CMK (cell line): ENCODE results near the gene PCDH9.

Experiments
- DNase-seq: peaks from one replicate; pipeline ENCODE4 v3.0.0-alpha.2; 2010; ENCODE audit warnings: low read depth

The PCDH9 gene

DNA sequence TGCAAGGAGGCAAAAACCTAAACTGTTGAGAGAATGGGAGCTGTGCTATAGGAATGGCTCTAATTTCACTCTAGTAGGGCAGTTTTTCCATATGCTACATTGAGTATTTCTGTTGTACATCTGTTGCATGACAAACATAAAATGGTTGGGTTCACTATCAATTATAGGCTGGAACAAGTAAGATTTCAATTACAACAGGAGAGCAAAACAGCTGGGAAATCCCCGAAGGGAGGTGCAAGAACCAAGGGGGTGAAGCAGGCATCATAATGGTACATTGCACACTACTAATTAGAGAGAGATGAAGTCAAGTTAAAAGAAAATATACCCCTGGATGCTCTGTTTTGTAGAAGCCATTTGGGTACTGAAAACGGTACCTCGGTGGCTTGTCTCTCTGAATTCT lies 389.5 kb downstream of the PCDH9 start:
- DNase-seq, result no peak

DNA sequence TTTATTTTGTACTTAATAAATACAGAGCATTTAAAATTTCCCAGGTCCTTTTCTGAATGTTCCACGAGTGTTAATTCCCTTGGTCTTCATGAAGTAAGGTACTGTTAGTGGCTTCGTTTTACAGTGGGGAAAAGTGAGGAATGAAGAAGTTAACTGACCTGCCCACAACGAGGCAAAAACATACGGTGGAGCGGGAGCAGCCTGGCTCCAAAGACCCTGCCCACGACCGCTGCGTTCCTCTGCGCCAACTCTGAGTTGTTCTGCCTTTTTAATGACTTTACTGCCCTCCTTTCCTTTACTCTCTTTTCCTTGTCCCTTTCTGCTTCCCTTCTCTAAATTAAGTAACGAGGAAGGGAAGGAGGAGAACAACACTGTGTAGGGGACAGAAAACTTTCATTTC lies 392.9 kb downstream of the PCDH9 start:
- DNase-seq, result no peak

DNA sequence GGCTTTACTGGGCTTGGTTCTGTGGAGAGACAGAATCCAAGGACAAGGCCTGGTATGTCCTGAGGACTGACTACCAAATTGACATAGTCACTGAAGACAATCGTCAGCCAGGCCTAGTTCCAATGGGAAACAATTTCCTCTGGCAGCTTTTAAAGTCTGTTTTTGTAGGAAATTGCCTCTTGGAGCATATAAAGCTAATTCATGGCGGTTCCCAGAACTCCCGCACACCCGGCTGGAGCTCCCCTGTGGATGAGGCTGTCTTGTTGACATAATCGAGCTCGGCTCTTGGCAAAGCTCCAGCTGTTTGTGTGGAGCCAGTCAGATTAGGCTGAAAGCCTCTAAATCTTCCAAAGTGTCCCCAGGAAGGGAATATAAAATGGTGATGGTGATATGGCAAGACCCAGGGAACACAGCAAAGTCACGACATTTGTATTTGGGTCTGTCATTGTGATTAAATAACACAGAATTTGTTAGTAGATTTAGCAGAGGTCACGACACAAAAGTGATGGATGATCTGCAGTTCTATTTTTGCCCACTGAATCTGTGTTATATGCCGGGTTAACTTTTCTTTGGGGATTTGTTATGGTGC lies 395.0 kb downstream of the PCDH9 start:
- DNase-seq, result no peak

DNA sequence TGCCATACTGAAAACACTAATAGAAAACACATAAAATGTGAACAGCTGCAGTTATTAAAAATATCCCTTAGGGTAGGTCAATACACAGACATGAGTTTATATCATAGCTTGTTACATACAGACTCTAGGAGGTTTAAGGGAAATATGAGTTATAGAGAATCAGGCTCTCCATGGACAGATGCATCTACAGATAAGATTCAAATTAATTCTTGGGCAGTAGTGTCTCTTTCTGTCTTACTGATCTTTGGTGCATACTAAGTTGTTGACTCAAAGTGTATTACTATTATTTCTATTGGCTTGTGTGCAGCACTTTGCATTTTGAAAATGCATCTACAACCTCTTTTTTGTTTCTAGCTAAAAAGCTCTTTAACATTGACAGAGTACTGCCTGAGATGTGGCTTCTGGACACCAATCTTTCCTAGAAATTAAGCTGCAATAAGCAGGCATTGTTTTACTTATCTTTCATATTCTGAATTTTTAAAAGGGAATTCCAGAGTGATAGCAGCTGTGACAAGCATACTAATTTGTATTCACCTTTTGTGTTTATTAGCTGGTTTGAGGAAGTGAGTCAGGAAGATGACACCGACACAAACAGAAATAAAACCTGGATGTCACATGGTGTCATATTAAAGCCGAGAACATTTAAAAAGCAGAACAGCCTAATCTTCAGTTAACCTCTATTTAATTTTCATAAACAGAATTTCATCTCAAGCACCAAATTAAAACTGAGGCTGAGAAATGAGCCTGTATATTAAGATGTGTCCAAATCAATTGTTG lies 399.0 kb downstream of the PCDH9 start:
- no peak for DNase-seq

DNA sequence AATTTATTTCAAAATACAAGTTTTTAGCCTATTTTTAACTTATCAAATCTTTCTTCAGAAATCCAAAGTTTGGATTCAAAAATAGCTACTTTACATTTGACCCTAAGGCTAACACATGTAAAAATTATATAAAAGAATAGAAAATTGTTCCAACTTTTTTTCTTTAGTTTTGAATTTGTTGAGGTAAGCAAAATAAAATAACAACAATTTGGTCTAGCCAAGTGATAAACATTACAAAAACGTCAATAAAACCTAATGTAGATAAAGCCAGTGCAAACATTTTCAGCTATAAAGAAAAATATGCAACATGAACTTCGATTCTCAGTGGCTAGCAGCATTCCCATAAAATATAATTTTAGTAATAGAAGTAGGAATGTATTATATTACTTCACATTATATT lies 400.3 kb downstream of the PCDH9 start:
- DNase-seq, result no peak

DNA sequence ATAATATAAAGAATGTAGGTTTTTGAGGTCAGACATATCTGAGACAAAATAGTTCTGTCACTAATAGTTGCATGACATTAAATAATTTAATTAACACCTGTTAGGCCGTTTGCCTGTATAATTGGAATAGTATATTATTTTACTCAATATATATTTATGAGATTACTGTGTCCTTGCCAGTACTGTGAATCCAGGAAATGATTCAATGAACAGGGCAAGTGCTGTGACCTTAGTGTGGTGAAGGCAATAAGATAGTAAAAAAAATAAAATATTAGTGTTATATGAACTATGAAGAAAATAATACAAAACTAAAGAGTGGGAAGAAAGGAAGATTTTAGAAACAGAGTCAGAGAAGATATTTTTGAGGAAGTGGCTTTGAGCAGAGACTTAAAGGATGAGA lies 403.7 kb downstream of the PCDH9 start:
- no peak for DNase-seq

DNA sequence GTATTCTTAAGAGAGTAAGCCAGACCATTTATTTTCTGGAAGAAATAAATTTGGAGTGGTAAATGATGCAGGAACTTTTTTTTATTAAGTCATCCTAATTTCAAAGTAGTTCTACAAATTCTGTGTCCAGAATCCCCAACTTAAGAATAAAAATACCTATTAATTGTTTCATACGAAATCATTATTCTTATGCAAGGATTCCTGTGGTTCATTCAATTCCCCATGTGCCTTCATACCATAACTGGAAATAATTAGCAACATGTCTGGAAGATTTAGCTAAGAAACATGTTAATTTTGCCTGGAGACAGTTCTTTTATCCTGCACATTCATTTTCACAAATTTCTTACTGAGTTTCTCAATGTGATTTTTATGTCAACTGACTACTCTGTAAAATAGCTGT lies 408.6 kb downstream of the PCDH9 start:
- DNase-seq, result no peak

DNA sequence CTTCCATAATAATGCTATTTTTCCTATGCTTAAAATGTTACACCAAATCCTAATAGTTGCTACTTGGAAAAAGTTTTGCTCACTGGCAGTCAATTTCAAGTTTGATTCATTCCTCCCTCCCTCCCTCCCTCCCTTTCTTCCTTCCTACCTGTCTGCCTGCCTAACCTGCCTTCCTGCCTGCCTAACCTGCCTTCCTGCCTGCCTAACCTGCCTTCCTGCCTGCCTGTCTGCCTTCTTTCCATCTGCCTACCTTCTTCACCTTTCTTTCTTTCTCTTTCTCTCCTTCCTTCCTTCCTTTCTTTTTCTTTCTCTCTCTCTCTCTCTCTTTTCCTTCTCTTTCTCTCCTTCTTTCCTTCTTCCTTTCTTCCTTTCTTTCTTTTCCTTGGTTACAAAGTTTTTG lies 418.7 kb downstream of the PCDH9 start:
- no peak for DNase-seq

DNA sequence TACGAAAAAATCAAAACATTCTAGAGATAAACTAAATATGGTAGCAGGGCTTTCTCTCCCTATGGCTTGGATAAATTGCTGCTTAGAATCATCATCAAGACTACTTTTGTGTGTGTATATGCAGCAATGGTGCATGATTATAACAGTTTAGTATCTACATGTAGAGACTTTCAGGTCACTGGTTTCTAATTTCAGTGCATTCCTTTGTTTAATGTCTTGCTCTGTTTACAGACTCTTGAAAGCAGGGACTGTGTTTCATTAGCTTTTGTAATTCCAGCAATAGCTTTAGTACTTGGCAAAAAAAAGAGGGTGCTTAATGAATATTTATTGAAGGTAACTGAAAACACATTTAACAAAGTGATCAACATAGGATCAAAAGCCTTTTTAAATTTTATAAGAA lies 420.7 kb downstream of the PCDH9 start:
- DNase-seq, result no peak

DNA sequence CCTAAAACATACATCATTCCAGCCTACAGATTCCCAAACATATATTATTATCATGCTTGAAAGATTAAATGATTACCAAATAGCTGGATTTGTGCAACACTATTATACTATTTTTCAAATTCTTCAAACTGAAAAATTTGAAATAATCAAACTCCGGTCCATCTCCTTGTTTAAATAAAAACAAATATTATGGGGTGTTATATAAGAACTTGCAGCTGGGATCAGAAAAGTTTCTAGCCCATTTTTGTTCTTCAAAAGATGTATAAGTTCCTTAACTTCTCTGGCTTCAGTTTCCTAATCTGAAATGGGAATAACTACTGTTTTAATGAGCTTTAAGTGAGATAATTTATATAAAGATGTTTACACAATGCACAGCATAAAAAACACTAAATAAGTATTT lies 422.9 kb downstream of the PCDH9 start:
- no peak for DNase-seq

DNA sequence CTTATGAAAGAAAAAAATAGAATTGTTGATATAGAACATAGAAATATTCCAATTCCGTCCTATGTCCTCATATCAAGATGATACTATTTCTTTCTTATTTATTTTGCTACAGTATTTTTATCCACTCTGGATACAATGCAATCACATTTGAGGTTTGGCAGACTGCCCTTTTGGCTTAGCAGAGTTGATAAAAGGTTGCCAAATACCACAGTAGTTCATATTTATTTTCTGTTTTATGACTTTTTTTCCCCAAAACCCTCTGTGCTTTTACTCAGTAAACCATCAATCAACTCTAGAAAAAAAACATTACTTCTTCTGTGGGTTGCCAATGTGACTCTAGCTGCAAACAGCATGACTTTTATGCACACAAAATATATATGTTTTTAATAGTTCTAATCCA lies 424.5 kb downstream of the PCDH9 start:
- no peak for DNase-seq

DNA sequence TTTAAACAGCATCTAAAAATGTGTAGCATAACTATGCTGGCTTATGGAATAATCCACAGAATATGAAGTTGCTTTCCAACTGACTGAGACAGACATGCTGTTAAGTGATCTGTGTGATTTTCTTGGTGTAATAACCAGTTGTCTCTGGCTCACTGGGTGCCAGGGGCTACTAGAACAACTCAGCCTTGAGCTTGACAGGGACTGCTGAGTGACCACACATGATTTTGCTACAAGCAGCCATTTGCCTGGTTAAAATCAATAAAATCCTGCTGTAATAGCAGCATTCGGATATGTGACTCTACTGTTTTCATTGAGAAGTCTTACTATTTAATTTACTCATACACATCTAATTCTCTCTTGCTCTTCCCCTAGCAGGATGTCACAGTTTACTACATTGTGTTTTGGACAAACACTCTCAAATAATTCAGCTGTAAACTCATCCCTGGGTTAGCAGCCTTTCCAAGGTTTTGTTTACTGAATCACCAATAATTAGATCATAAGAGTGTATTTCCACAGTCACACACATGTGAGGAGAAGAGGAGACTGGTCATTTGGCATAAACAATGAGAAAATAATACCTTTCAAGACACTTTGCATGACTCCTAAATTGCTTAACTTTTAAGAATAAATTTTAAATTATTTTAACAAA lies 426.2 kb downstream of the PCDH9 start:
- DNase-seq, result no peak

DNA sequence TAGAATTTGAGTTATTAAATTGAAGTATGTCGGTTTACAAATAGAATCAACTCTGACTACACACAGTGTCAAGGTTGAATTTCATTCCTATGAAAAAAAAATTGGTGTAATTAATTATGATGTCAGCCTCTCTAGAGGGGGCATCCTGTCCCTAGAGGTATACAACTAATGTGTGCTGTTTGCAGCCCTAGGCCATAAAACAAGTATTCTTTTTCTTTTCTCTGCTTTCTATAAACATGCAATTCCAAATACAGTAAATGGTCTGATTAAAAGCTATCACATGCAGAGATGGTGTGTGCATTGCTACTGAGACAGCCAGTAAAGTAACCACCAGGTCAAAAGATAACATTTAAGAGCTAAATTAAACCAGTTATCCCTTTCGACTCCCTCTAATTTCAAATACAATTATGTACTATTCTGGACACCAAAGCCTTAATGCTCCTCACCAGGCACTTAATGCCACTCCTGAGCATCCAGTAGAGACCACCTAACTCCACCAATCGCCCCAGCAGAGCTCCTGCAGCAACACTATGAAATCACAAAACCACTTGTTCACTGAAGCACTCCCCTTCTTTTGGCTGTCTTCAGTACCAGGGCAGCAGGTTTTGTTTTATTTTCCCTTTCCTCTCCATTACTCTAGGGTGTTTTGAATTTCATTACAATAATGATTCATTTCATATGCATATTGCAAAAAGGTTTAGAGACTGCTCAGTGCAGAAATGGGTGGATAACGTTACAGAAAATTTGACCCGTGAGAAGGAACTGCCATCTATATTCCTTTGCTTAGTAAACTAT lies 426.9 kb downstream of the PCDH9 start:
- no peak for DNase-seq

DNA sequence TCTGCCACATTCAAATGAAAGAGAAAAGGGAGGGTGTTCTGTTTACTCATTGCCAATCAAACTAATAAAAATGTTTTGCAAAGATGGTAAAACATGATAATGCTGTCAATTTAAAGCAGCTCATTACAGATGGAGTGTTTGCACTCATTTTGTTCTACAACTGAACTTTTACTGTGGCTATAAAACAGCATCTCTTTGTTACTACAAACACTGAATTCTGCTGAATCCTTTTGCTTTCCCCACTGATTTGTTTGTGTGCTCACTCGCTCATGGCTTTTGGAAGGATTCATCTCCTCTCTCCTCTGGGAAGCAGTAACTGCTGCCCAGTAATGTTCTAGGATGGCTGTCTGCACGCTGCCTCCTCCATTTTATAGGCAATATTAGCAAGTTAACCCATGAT lies 434.5 kb downstream of the PCDH9 start:
- no peak for DNase-seq

DNA sequence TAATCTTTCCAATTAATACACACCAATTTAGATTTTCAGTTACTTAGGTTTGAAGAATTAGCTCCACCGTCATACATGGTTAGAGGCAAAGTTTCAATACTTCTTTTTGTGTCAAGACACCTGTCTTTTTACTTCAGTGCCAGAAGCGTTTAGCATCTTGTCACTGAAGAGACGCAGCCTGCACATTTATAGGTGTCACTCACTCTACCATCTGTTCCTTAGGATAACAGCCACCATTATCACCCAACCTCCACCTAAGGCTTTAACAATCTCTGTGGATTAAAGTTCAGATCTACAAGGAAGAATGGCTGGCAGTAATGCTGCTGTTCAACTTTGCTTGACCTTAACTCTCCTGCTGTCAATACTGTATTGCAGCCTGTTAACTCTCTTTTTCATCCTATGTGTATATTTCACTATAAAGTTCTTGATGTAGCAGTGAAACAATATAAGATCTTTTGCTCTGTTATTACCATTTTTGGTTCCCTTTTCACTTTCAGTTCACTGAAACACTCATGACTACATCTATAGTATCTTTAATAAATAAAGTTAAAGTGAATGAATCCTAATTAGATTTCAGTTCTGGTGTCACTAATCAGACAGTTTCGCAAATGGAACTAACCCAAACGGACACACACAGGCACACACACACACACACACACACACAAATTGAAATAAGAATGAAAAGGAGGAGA lies 435.6 kb downstream of the PCDH9 start:
- no peak for DNase-seq

DNA sequence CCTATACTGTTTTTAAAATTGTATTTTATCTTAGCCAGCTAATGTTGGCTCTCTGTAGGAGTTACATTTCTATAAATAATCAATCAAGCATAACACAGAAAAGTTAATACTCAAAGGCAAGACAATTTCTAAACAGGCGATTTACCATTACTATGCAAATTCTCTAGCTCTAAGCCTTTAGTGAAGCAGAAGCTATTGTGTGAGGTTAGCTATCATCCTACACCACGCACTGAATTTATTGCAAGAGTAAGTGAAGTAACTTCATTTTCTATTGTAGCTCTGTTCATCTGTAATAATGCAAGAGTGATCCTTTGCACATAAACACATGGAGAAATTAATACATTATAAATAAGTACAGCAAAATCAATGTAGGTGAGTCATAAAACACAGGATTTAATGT lies 439.3 kb downstream of the PCDH9 start:
- DNase-seq, result no peak

DNA sequence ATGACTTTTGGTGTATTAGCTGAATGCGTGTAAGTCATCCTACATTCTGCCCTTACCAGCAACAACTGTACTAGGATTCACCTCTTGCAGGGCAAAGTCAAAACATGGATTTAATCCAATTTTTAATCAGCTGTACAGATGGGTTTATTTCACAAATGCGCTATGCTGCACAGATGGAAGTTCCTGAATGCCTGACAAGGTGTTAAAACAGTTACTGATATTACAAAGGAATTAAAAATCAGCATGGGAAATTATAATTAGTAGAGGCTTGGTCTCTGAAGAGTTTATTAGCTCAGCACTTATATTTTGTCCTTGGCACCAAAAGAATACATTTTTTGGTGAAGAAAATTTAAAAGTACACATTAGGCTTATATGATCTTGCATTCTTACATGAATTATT lies 448.9 kb downstream of the PCDH9 start:
- DNase-seq, result no peak

DNA sequence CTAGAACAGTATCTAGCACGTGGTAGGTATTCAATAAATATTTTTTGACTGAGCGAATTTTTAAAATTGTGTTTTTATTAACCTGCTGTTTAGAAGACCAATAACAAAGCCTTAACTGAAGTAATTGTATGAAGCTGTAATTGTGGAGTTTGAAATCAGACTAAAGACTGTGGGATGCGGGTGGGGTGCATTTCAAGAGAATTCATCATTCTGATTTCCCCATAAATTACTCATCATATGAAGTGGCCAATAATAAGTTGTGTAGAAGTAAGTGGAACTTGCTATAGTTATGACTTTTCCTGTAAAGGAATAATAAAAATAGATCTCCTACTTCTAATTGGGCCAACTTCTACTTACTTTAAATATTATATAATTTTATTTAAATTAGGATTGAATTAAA lies 449.3 kb downstream of the PCDH9 start:
- no peak for DNase-seq

DNA sequence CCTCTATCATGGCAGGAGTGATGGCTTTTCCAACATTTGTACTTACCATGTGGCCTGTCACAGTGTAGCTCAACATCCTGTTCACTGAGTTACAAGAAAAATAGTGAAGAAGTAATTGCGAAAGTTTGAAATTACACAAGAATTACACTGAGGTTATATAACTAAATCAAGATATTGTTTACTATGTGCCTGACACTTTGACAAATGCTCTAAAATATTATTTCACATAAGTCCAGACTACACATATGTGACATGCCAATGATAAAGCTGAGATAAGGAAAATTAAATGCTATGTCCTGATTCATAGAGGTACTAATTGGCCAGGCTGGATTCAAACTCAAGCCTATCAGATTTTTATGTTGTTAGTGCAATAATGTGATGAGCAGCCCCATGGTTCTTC lies 451.7 kb downstream of the PCDH9 start:
- no peak for DNase-seq

DNA sequence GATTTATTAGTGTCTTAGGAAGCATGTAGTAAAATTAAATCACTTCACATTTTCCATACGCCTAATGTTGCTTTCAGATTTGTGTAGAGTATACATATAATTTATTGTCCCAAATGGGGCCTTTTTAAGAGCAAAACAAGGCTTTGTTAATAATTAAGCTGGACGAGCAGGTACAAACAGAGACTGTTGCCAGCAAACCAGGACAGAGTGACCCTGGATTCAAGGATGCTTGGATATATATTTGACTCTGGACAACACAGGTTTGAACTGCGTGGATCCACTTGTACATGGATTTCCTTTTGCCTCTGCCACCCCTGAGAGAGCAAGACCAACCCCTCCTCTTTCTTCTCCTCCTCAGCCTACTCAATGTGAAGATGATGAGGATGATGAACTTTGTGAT lies 454.9 kb downstream of the PCDH9 start:
- no peak for DNase-seq

DNA sequence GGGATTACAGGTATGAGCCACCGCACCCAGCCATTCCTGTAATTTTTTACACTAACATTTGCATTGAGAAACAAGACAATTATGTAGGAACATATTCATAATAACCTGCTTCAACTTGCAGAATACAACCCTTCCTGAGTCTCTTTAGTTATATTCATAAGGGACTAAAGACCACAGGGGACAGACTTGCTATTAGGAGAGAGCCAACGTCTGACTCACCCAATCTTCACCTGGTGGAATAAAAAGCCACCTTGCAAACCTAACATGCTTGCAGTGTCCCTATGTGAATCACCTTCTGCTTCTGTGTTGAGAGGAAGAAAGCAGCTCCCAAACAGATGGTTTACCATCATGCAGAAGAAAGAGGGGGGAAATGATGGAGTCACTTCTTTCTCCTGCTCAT lies 456.1 kb downstream of the PCDH9 start:
- DNase-seq, result no peak

DNA sequence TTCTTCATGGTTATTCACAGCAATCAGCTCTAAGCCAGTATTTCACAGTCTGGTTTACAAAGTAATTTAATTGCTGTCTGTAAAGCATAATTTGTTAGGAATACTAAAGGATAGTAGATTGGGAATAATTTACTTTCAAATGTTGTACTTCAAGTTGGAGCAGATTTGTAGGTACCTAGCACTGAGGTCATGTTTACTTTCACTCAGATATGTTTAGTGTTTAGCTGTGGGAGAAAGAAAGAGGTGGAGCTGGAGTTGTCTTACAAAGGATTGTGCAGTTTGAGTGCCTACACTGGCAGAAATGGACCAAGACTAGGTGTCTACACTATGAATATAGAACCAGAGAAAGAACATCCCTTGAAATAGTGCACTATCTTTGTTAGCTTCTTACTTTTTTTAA lies 464.6 kb downstream of the PCDH9 start:
- DNase-seq, result no peak
